Measurements from ENCODE around the gene DCAF11. TPM values are rescaled to one million over a fixed set of nuclear protein-coding genes. Genes with fewer than 3 reads are reported as not detected.

DCAF11 gene
- total RNA-seq, 6 experiments from 2014 or later = 28.1 to 36.3 (median 32.1) TPM

GRCh38 chr14:24172871-24173281 is 58.3 kb downstream of the DCAF11 start:
- TF ChIP-seq CTCF (IDR thresholded peaks at IDR 0.05) = no peak
- H3K4me1 Mint-ChIP-seq (ENCODE audit: low read depth) = no peaks in the 10 kb centered on the region
- H3K36me3 Mint-ChIP-seq (ENCODE audit: low read depth) = peaks cover 5% of the 10 kb centered on the region; the same call in 1 of the 2 replicates
- no peak overlapping the region for H3K27ac Mint-ChIP-seq
- no peak overlapping the region for H3K4me3 Mint-ChIP-seq
- peaks cover 6% of the 10 kb centered on the region for H3K27me3 Mint-ChIP-seq (ENCODE audit: insufficient read depth)
- H3K9me3 Mint-ChIP-seq = no peaks in the 10 kb centered on the region
- DNase-seq = no peak

Small RNA genes within 50 kb of the gene (microRNA-seq; reads per million reads assigned to microRNA genes)
- gene MIR7703 = not detected

Other genes starting within 250 kb of the DCAF11 start
- 10 to 100 TPM; 19.8 to 30.7 (median 24.9) TPM for gene DHRS4, start 161.0 kb upstream of the DCAF11 start, total RNA-seq (2021; fragmentation: NEBNext Ultra II Directional; extraction: Animal tissue kit (Norgen Biotek cat#: 25700))
- 10 to 100 TPM; 18.8 to 25.4 (median 23.5) TPM for gene DHRS4L2, start 125.8 kb upstream of the DCAF11 start, total RNA-seq (2021; fragmentation: NEBNext Ultra II Directional; extraction: Animal tissue kit (Norgen Biotek cat#: 25700))
- not detected for gene CARMIL3, start 62.8 kb upstream of the DCAF11 start, total RNA-seq (2021; fragmentation: NEBNext Ultra II Directional; extraction: Animal tissue kit (Norgen Biotek cat#: 25700))
- gene CPNE6, start 43.2 kb upstream of the DCAF11 start, total RNA-seq (2021; fragmentation: NEBNext Ultra II Directional; extraction: Animal tissue kit (Norgen Biotek cat#: 25700)) = not detected
- gene PCK2, start 20.5 kb upstream of the DCAF11 start, total RNA-seq (2021; fragmentation: NEBNext Ultra II Directional; extraction: Animal tissue kit (Norgen Biotek cat#: 25700)) = 10 to 100 TPM; 19.9 to 27.6 (median 24.0) TPM
- under 1 TPM; 0.26 to 0.85 (median 0.49) TPM for gene NRL, start 172 bp downstream of the DCAF11 start, total RNA-seq (2021; fragmentation: NEBNext Ultra II Directional; extraction: Animal tissue kit (Norgen Biotek cat#: 25700))
- gene FITM1, start 15.9 kb downstream of the DCAF11 start, total RNA-seq (2021; fragmentation: NEBNext Ultra II Directional; extraction: Animal tissue kit (Norgen Biotek cat#: 25700)) = not detected
- gene PSME1, start 21.4 kb downstream of the DCAF11 start, total RNA-seq (2021; fragmentation: NEBNext Ultra II Directional; extraction: Animal tissue kit (Norgen Biotek cat#: 25700)) = 100 to 1,000 TPM in 4 of 6 experiments, 10 to 100 TPM in 2; 88.4 to 120 (median 113) TPM
- gene EMC9, start 26.8 kb downstream of the DCAF11 start, total RNA-seq (2021; fragmentation: NEBNext Ultra II Directional; extraction: Animal tissue kit (Norgen Biotek cat#: 25700)) = 10 to 100 TPM; 13.2 to 17.0 (median 15.3) TPM
- 100 to 1,000 TPM; 108 to 143 (median 136) TPM for gene PSME2, start 31.8 kb downstream of the DCAF11 start, total RNA-seq (2021; fragmentation: NEBNext Ultra II Directional; extraction: Animal tissue kit (Norgen Biotek cat#: 25700))
- 10 to 100 TPM; 38.5 to 53.6 (median 47.2) TPM for gene RNF31, start 32.7 kb downstream of the DCAF11 start, total RNA-seq (2021; fragmentation: NEBNext Ultra II Directional; extraction: Animal tissue kit (Norgen Biotek cat#: 25700))
- 10 to 100 TPM; 23.6 to 38.8 (median 32.3) TPM for gene IRF9, start 46.5 kb downstream of the DCAF11 start, total RNA-seq (2021; fragmentation: NEBNext Ultra II Directional; extraction: Animal tissue kit (Norgen Biotek cat#: 25700))
- 1 to 10 TPM; 2.9 to 3.9 (median 3.2) TPM for gene REC8, start 57.3 kb downstream of the DCAF11 start, total RNA-seq (2021; fragmentation: NEBNext Ultra II Directional; extraction: Animal tissue kit (Norgen Biotek cat#: 25700))
- gene IPO4, start 74.0 kb downstream of the DCAF11 start, total RNA-seq (2021; fragmentation: NEBNext Ultra II Directional; extraction: Animal tissue kit (Norgen Biotek cat#: 25700)) = 10 to 100 TPM; 70.4 to 85.2 (median 79.4) TPM
- 10 to 100 TPM; 68.1 to 80.4 (median 71.0) TPM for gene TM9SF1, start 80.7 kb downstream of the DCAF11 start, total RNA-seq (2021; fragmentation: NEBNext Ultra II Directional; extraction: Animal tissue kit (Norgen Biotek cat#: 25700))
- under 1 TPM in 2 of 6 experiments, not detected in 4; 0.16 to 0.45 TPM for gene TSSK4, start 90.9 kb downstream of the DCAF11 start, total RNA-seq (2021; fragmentation: NEBNext Ultra II Directional; extraction: Animal tissue kit (Norgen Biotek cat#: 25700))
- 10 to 100 TPM; 32.4 to 41.1 (median 38.8) TPM for gene CHMP4A, start 98.7 kb downstream of the DCAF11 start, total RNA-seq (2021; fragmentation: NEBNext Ultra II Directional; extraction: Animal tissue kit (Norgen Biotek cat#: 25700))
- 10 to 100 TPM in 5 of 6 experiments, 1 to 10 TPM in 1; 9.8 to 14.4 (median 12.3) TPM for gene MDP1, start 101.3 kb downstream of the DCAF11 start, total RNA-seq (2021; fragmentation: NEBNext Ultra II Directional; extraction: Animal tissue kit (Norgen Biotek cat#: 25700))
- gene NEDD8, start 117.6 kb downstream of the DCAF11 start, total RNA-seq (2021; fragmentation: NEBNext Ultra II Directional; extraction: Animal tissue kit (Norgen Biotek cat#: 25700)) = 100 to 1,000 TPM; 309 to 401 (median 372) TPM
- gene GMPR2, start 118.2 kb downstream of the DCAF11 start, total RNA-seq (2021; fragmentation: NEBNext Ultra II Directional; extraction: Animal tissue kit (Norgen Biotek cat#: 25700)) = 10 to 100 TPM; 70.6 to 76.7 (median 73.6) TPM
- gene TINF2, start 127.8 kb downstream of the DCAF11 start, total RNA-seq (2021; fragmentation: NEBNext Ultra II Directional; extraction: Animal tissue kit (Norgen Biotek cat#: 25700)) = 10 to 100 TPM; 54.2 to 73.4 (median 67.5) TPM
- gene TGM1, start 148.4 kb downstream of the DCAF11 start, total RNA-seq (2021; fragmentation: NEBNext Ultra II Directional; extraction: Animal tissue kit (Norgen Biotek cat#: 25700)) = 1 to 10 TPM in 5 of 6 experiments, under 1 TPM in 1; 0.97 to 2.9 (median 1.3) TPM
- gene RABGGTA, start 156.8 kb downstream of the DCAF11 start, total RNA-seq (2021; fragmentation: NEBNext Ultra II Directional; extraction: Animal tissue kit (Norgen Biotek cat#: 25700)) = 10 to 100 TPM; 25.4 to 31.4 (median 27.3) TPM
- gene DHRS1, start 185.0 kb downstream of the DCAF11 start, total RNA-seq (2021; fragmentation: NEBNext Ultra II Directional; extraction: Animal tissue kit (Norgen Biotek cat#: 25700)) = 10 to 100 TPM; 32.9 to 42.2 (median 39.1) TPM
- 10 to 100 TPM; 25.4 to 31.1 (median 28.1) TPM for gene NOP9, start 185.1 kb downstream of the DCAF11 start, total RNA-seq (2021; fragmentation: NEBNext Ultra II Directional; extraction: Animal tissue kit (Norgen Biotek cat#: 25700))
- under 1 TPM in 5 of 6 experiments, not detected in 1; 0.17 to 0.40 (median 0.20) TPM for gene CIDEB, start 193.2 kb downstream of the DCAF11 start, total RNA-seq (2021; fragmentation: NEBNext Ultra II Directional; extraction: Animal tissue kit (Norgen Biotek cat#: 25700))
- gene LTB4R2, start 195.4 kb downstream of the DCAF11 start, total RNA-seq (2021; fragmentation: NEBNext Ultra II Directional; extraction: Animal tissue kit (Norgen Biotek cat#: 25700)) = 1 to 10 TPM; 2.2 to 3.0 (median 2.3) TPM
- 1 to 10 TPM; 1.5 to 2.9 (median 1.9) TPM for gene LTB4R, start 196.7 kb downstream of the DCAF11 start, total RNA-seq (2021; fragmentation: NEBNext Ultra II Directional; extraction: Animal tissue kit (Norgen Biotek cat#: 25700))
- gene ADCY4, start 220.3 kb downstream of the DCAF11 start, total RNA-seq (2021; fragmentation: NEBNext Ultra II Directional; extraction: Animal tissue kit (Norgen Biotek cat#: 25700)) = under 1 TPM in 3 of 6 experiments, not detected in 3; 0.25 to 0.41 (median 0.34) TPM
- gene RIPK3, start 225.2 kb downstream of the DCAF11 start, total RNA-seq (2021; fragmentation: NEBNext Ultra II Directional; extraction: Animal tissue kit (Norgen Biotek cat#: 25700)) = not detected

Measured in HFFc6 (cell line).